Panc1 (cell line): ENCODE results near the gene PGPEP1. TPM values are rescaled to one million over a fixed set of nuclear protein-coding genes. Genes with fewer than 3 reads are reported as not detected.

Source experiments
- ATAC-seq: fragments of 200-7000 bp; cut with Tn5 transposase; 2 replicates; pipeline ENCODE4 v1.9.1; 2020; ENCODE audit warnings: mild to moderate bottlenecking, moderate library complexity
- BruUV-seq: library from RNA; stranded (reverse); fragments of 400-500 nt; replicated peaks from 2 replicates; lab custom pipeline; 2021; lab: Mats Ljungman, UMichigan
- CTCF ChIA-PET: fragments of 300-600 bp; sonication (Branson Sonifier 250); formaldehyde crosslinking; loops from one replicate; lab custom pipeline; 2022; ENCODE audit warnings: antibody characterized with exemption; lab: Charles Lee
- POLR2A ChIA-PET: fragments of 300-600 bp; sonication (Branson Sonifier 250); formaldehyde crosslinking; loops from one replicate; lab custom pipeline; 2022; ENCODE audit warnings: antibody characterized with exemption; lab: Charles Lee
- DNase-seq: peaks from one replicate; pipeline ENCODE4 v3.0.0-alpha.2; 2010; ENCODE audit warnings: low read depth, low spot score
- H3K27ac ChIP-seq: 2 replicates; pipeline ENCODE4 v1.5.1; 2011; ENCODE audit warnings: mild to moderate bottlenecking, low read length, inconsistent platforms
- H3K27me3 ChIP-seq: fragments of 200-500 bp; sonication (Bioruptor generic); 2 replicates; pipeline ENCODE4 v1.6.0; 2014; ENCODE audit warnings: low read length, inconsistent platforms; ENCODE audit not compliant: control insufficient read depth, insufficient read depth
- H3K36me3 ChIP-seq: fragments of 200-500 bp; sonication (Bioruptor generic); 2 replicates; pipeline ENCODE4 v1.5.1; 2014; ENCODE audit warnings: inconsistent platforms, mild to moderate bottlenecking, low read length, moderate library complexity; ENCODE audit not compliant: control insufficient read depth, insufficient read depth
- H3K4me1 ChIP-seq: 2 replicates; pipeline ENCODE4 v1.5.1; 2011; ENCODE audit warnings: inconsistent platforms, mild to moderate bottlenecking, low read length, moderate library complexity; ENCODE audit not compliant: control insufficient read depth, insufficient read depth
- H3K4me3 ChIP-seq, 2 experiments: 2 replicates each; pipeline ENCODE4 v1.5.1; 2011 to 2012; ENCODE audit warnings: low read depth in 2 of 2, low read length in 2 of 2, mild to moderate bottlenecking in 2 of 2, inconsistent platforms in 1 of 2, moderate library complexity in 1 of 2
- H3K9me3 ChIP-seq: fragments of 200-500 bp; sonication (Bioruptor generic); 2 replicates; pipeline ENCODE4 v1.5.1; 2014; ENCODE audit warnings: low read depth, mild to moderate bottlenecking, inconsistent platforms, low read length, moderate library complexity; ENCODE audit not compliant: control insufficient read depth, insufficient read depth
- POLR2AphosphoS5 ChIP-seq: IDR thresholded peaks from 2 replicates; pipeline ENCODE4 v1.6.1; 2012; ENCODE audit warnings: mild to moderate bottlenecking, low read depth, low read length, moderate library complexity
- SIN3A ChIP-seq: IDR thresholded peaks from 2 replicates; pipeline ENCODE4 v1.6.1; 2012; ENCODE audit warnings: low read depth, mild to moderate bottlenecking, low read length, moderate library complexity, borderline replicate concordance; ENCODE audit not compliant: insufficient read depth
- TCF7L2 ChIP-seq: IDR thresholded peaks from 2 replicates; pipeline ENCODE4 v1.6.1; 2011; ENCODE audit warnings: mild to moderate bottlenecking, low read depth, low read length, inconsistent platforms
- in situ Hi-C: cut with HindIII; loops from 2 replicates; pipeline ENCODE4 v1.10.0; 2016; ENCODE audit warnings: low sequenced_read_pairs, low pct_unique_long_range_greater_than_20kb
- intact Hi-C: fragments of 100-400 bp; cut with micrococcal nuclease; formaldehyde crosslinking; loops from one replicate; pipeline ENCODE4 v1.10.0; 2022; ENCODE audit not compliant: unreplicated experiment
- total RNA-seq: library from RNA; stranded (reverse); gene quantifications from one replicate; pipeline ENCODE4 v1.2.1, GENCODE V29; 2021; ENCODE audit not compliant: unreplicated experiment
- TF ChIP-seq, protein P1 (sequence below): fragments of 450-650 bp; IDR thresholded peaks from 2 replicates; pipeline ENCODE4 v1.5.1; 2017; ENCODE audit warnings: mild to moderate bottlenecking
- TF ChIP-seq, protein P2 (sequence below), 2 experiments: IDR thresholded peaks; 2 replicates each; pipeline ENCODE4 v1.6.1; 2011 to 2012; ENCODE audit warnings: low read depth in 2 of 2, control low read depth in 1 of 2, low read length in 1 of 2, mild to moderate bottlenecking in 1 of 2, moderate library complexity in 1 of 2; ENCODE audit not compliant: insufficient read depth in 1 of 2

The PGPEP1 gene
- total RNA-seq, 1 experiment from 2014 or later, result 36.3 TPM

DNA sequence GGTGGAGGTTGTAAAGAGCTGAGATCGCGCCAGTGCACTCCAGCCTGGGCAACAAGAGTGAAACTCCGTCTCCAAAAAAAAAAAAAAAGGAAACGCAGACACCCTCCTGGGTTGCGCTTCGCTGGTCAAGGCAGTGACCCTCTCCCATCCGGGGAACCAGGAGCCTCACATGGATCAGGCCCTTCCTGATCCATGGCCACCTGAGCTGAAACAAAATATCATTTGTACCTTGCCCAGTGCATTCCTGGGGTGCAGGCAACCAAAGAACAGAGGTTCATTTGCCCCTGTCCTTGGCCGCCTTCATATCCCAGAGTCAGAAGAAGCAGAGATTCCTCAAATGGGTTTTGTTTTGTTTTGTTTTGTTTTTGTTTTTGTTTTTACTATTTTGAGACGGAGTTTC is 9.5 kb upstream of the PGPEP1 start:
- intact Hi-C loops, result no loop called here
- POLR2A ChIA-PET, result no interaction called here

DNA sequence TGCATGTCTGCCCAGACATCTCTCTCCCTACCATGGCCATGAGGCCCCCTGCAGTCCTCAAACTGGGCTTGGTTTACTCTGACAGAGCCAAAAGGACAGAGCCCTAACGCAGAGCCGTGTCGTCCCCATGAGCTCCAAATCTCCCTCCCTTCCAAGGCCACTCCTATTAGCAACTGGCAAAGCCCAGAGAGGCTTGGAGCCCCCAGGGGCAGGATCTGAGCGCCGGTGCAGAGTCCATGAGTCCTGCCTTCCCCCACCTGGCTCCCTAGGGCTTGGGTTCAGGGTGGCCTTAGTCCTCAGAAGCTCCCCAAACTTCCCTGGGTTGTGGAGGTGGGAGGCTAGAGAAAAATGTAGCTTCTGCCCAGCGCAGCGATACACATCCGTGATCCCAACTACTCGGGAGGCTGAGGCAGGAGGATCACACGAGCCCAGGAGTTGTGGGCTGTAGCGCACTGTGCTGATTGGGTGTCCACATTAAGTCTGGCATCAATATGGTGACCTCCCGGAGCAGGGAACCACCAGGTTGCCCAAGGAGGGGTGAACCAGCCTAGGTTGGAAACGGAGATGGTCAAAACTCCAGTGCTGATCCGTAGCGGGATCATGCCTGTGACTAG is 7.4 kb upstream of the PGPEP1 start:
- TF ChIP-seq, protein P1, sequence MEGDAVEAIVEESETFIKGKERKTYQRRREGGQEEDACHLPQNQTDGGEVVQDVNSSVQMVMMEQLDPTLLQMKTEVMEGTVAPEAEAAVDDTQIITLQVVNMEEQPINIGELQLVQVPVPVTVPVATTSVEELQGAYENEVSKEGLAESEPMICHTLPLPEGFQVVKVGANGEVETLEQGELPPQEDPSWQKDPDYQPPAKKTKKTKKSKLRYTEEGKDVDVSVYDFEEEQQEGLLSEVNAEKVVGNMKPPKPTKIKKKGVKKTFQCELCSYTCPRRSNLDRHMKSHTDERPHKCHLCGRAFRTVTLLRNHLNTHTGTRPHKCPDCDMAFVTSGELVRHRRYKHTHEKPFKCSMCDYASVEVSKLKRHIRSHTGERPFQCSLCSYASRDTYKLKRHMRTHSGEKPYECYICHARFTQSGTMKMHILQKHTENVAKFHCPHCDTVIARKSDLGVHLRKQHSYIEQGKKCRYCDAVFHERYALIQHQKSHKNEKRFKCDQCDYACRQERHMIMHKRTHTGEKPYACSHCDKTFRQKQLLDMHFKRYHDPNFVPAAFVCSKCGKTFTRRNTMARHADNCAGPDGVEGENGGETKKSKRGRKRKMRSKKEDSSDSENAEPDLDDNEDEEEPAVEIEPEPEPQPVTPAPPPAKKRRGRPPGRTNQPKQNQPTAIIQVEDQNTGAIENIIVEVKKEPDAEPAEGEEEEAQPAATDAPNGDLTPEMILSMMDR, result no peak
- TF ChIP-seq TCF7L2, result no peak
- no peak for TF ChIP-seq SIN3A
- TF ChIP-seq, protein P2, sequence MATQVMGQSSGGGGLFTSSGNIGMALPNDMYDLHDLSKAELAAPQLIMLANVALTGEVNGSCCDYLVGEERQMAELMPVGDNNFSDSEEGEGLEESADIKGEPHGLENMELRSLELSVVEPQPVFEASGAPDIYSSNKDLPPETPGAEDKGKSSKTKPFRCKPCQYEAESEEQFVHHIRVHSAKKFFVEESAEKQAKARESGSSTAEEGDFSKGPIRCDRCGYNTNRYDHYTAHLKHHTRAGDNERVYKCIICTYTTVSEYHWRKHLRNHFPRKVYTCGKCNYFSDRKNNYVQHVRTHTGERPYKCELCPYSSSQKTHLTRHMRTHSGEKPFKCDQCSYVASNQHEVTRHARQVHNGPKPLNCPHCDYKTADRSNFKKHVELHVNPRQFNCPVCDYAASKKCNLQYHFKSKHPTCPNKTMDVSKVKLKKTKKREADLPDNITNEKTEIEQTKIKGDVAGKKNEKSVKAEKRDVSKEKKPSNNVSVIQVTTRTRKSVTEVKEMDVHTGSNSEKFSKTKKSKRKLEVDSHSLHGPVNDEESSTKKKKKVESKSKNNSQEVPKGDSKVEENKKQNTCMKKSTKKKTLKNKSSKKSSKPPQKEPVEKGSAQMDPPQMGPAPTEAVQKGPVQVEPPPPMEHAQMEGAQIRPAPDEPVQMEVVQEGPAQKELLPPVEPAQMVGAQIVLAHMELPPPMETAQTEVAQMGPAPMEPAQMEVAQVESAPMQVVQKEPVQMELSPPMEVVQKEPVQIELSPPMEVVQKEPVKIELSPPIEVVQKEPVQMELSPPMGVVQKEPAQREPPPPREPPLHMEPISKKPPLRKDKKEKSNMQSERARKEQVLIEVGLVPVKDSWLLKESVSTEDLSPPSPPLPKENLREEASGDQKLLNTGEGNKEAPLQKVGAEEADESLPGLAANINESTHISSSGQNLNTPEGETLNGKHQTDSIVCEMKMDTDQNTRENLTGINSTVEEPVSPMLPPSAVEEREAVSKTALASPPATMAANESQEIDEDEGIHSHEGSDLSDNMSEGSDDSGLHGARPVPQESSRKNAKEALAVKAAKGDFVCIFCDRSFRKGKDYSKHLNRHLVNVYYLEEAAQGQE (IDR thresholded peaks at IDR 0.05; ENCODE audit: insufficient read depth in 1 of 2, low read depth in 2 of 2, low read length in 1 of 2), result no peak
- TF ChIP-seq POLR2AphosphoS5, result no peak
- Histone ChIP-seq H3K27ac (no peak overlapping the region), H3K4me3 (no peak overlapping the region), H3K27me3 (no peaks in the 10 kb centered on the region), H3K36me3 (no peaks in the 10 kb centered on the region), H3K9me3 (no peaks in the 10 kb centered on the region), H3K4me1 (peaks cover 6% of the 10 kb centered on the region; the same call in 1 of the 2 replicates)
- POLR2A ChIA-PET, result no interaction called here
- BruUV-seq, result no TSS peak
- DNase-seq (no peak), ATAC-seq (no peak)
- in situ Hi-C loops (no loop called here), intact Hi-C loops (no loop called here)
- CTCF ChIA-PET, result no interaction called here

More for the DNA sequence above, 9.5 kb upstream of the PGPEP1 start:
- TF ChIP-seq TCF7L2, result no peak
- TF ChIP-seq, protein P2 (IDR thresholded peaks at IDR 0.05; ENCODE audit: insufficient read depth in 1 of 2, low read depth in 2 of 2, low read length in 1 of 2), result no peak
- in situ Hi-C loops, result no loop called here
- ATAC-seq, result no peak
- BruUV-seq, result no TSS peak
- no peaks in the 10 kb centered on the region for H3K27me3 ChIP-seq
- H3K36me3 ChIP-seq, result no peaks in the 10 kb centered on the region
- H3K4me3 ChIP-seq, result no peak overlapping the region
- no peak for DNase-seq
- peaks cover 6% of the 10 kb centered on the region; the same call in 1 of the 2 replicates for H3K4me1 ChIP-seq
- CTCF ChIA-PET, result no interaction called here
- no peaks in the 10 kb centered on the region for H3K9me3 ChIP-seq
- H3K27ac ChIP-seq, result no peak overlapping the region
